OCI-LY3 (cell line): ENCODE measurements around the gene CTF1.

ENCODE experiments used
- H2AFZ ChIP-seq: fragments of 200-600, 300-600 bp; shearing (Covaris generic); 2 replicates; pipeline ENCODE4 v1.6.0; 2014; ENCODE audit warnings: antibody characterized with exemption, low read depth, low read length
- H3K27ac ChIP-seq: fragments of 200-600, 300-600 bp; sonication (generic); 2 replicates; pipeline ENCODE4 v1.5.1; 2014; ENCODE audit warnings: mild to moderate bottlenecking, low read length, moderate library complexity, mixed read lengths
- H3K27me3 ChIP-seq: fragments of 200-600, 300-600 bp; sonication (generic); 2 replicates; pipeline ENCODE4 v1.6.1; 2014; ENCODE audit warnings: low read depth, low read length, mixed read lengths
- H3K36me3 ChIP-seq: fragments of 200-600, 300-600 bp; sonication (generic); replicated peaks from 2 replicates; pipeline ENCODE3; 2014; ENCODE audit warnings: low read depth, low read length, mixed read lengths
- H3K4me1 ChIP-seq: fragments of 300-600, 200-600 bp; sonication (generic); 2 replicates; pipeline ENCODE4 v1.6.1; 2014; ENCODE audit warnings: low read length, mixed read lengths
- H3K4me2 ChIP-seq: fragments of 200-600, 300-600 bp; sonication (generic); 2 replicates; pipeline ENCODE4 v1.6.1; 2014; ENCODE audit warnings: low read length, mixed read lengths
- H3K4me3 ChIP-seq: fragments of 300-600, 200-600 bp; sonication (generic); 2 replicates; pipeline ENCODE4 v1.5.1; 2014; ENCODE audit warnings: antibody characterized with exemption, mild to moderate bottlenecking, low read length, moderate library complexity
- H3K79me2 ChIP-seq: fragments of 300-600, 200-600 bp; shearing (Covaris generic); 2 replicates; pipeline ENCODE4 v1.6.1; 2014; ENCODE audit warnings: mild to moderate bottlenecking, low read length, mixed read lengths
- H3K9ac ChIP-seq: fragments of 300-600, 200-600 bp; shearing (Covaris generic); 2 replicates; pipeline ENCODE4 v1.6.0; 2014; ENCODE audit warnings: mild to moderate bottlenecking, low read length, moderate library complexity
- H3K9me3 ChIP-seq: fragments of 200-600, 300-600 bp; shearing (Covaris generic); 2 replicates; pipeline ENCODE4 v1.6.1; 2014; ENCODE audit warnings: low read length, mixed read lengths; ENCODE audit not compliant: insufficient read depth
- H4K20me1 ChIP-seq: fragments of 200-600, 300-600 bp; sonication (generic); 2 replicates; pipeline ENCODE4 v1.6.1; 2016; ENCODE audit warnings: low read length, mixed read lengths; ENCODE audit not compliant: insufficient read depth
- CTCF ChIP-seq: fragments of 200-600, 300-600 bp; sonication (generic); IDR thresholded peaks from 2 replicates; pipeline ENCODE4 v1.5.1; 2014; ENCODE audit warnings: antibody characterized with exemption, low read length, low read depth
- EZH2phosphoT487 ChIP-seq: fragments of 200-600 bp; shearing (Covaris generic); IDR thresholded peaks from 2 replicates; pipeline ENCODE4 v1.6.1; 2018; ENCODE audit warnings: antibody characterized with exemption, mixed run types, low read depth

The CTF1 gene

GRCh38 chr16:30941600-30942425 lies 45.4 kb downstream of the CTF1 start:
- Histone ChIP-seq H2AFZ (peak overlapping the region; percentile 66; the same call in 1 of the 2 replicates), H3K27ac (no peak overlapping the region), H3K36me3 (peaks cover 14% of the 10 kb centered on the region), H3K9me3 (no peaks in the 10 kb centered on the region), H3K4me3 (peak overlapping the region; percentile 56), H3K27me3 (no peaks in the 10 kb centered on the region), H3K9ac (no peak overlapping the region), H3K79me2 (no peaks in the 10 kb centered on the region), H3K4me1 (peaks cover 9% of the 10 kb centered on the region), H3K4me2 (peak overlapping the region; percentile 63), H4K20me1 (no peaks in the 10 kb centered on the region)
- TF ChIP-seq CTCF, result peak; percentile 83
- no peak for TF ChIP-seq EZH2phosphoT487

GRCh38 chr16:30942426-30942806 lies 46.0 kb downstream of the CTF1 start:
- Histone ChIP-seq H3K9ac (no peak overlapping the region), H3K79me2 (no peaks in the 10 kb centered on the region), H3K9me3 (no peaks in the 10 kb centered on the region), H4K20me1 (no peaks in the 10 kb centered on the region), H3K27me3 (no peaks in the 10 kb centered on the region), H3K4me3 (peak overlapping the region; percentile 56), H3K27ac (no peak overlapping the region), H3K36me3 (peaks cover 14% of the 10 kb centered on the region), H3K4me1 (peaks cover 9% of the 10 kb centered on the region), H2AFZ (peak overlapping the region; percentile 66; the same call in 1 of the 2 replicates), H3K4me2 (peak overlapping the region; percentile 63)
- TF ChIP-seq CTCF (no peak), EZH2phosphoT487 (no peak)

GRCh38 chr16:30944352-30944751 lies 47.9 kb downstream of the CTF1 start:
- Histone ChIP-seq H3K27me3 (no peaks in the 10 kb centered on the region), H3K9ac (no peak overlapping the region), H3K9me3 (no peaks in the 10 kb centered on the region), H3K4me2 (no peak overlapping the region), H4K20me1 (no peaks in the 10 kb centered on the region), H3K4me1 (peaks cover 9% of the 10 kb centered on the region), H3K27ac (no peak overlapping the region), H2AFZ (no peak overlapping the region), H3K4me3 (no peak overlapping the region), H3K36me3 (peaks cover 14% of the 10 kb centered on the region), H3K79me2 (peaks cover 4% of the 10 kb centered on the region)
- TF ChIP-seq EZH2phosphoT487 (no peak), CTCF (no peak)

- Histone ChIP-seq H3K9ac (no peak overlapping the region), H3K4me1 (peaks cover 13% of the 10 kb centered on the region), H3K27me3 (no peaks in the 10 kb centered on the region), H3K4me3 (no peak overlapping the region), H3K4me2 (no peak overlapping the region), H3K36me3 (peaks cover 19% of the 10 kb centered on the region), H3K79me2 (peaks cover 23% of the 10 kb centered on the region), H3K9me3 (no peaks in the 10 kb centered on the region), H3K27ac (no peak overlapping the region), H4K20me1 (peaks cover 8% of the 10 kb centered on the region; the same call in 1 of the 2 replicates), H2AFZ (no peak overlapping the region)
- no peak for TF ChIP-seq CTCF
- TF ChIP-seq EZH2phosphoT487, result no peak
Measured at GRCh38 chr16:30946671-30947540, 50.5 kb downstream of the CTF1 start.
